Stomach smooth muscle (tissue), 2 donors: Measurements from ENCODE around the gene DENND6B.

Source experiments
- H3K27ac ChIP-seq: one replicate; pipeline ENCODE4 v1.7.0; 2013; ENCODE audit warnings: mild to moderate bottlenecking, low read length, inconsistent platforms
- H3K27me3 ChIP-seq, 2 donors: one replicate each; pipeline ENCODE4 v1.7.0; 2013; ENCODE audit warnings: low read length in 2 of 2; ENCODE audit not compliant: insufficient read depth in 2 of 2, control insufficient read depth in 1 of 2
- H3K36me3 ChIP-seq, 2 donors: one replicate each; pipeline ENCODE4 v1.7.0; 2013; ENCODE audit warnings: low read length in 2 of 2; ENCODE audit not compliant: control insufficient read depth in 2 of 2, insufficient read depth in 2 of 2
- H3K4me1 ChIP-seq: one replicate; pipeline ENCODE4 v1.7.0; 2013; ENCODE audit warnings: low read length; ENCODE audit not compliant: control insufficient read depth, insufficient read depth
- H3K4me3 ChIP-seq, 2 donors: one replicate each; pipeline ENCODE4 v1.7.0; 2013; ENCODE audit warnings: low read length in 2 of 2
- H3K9ac ChIP-seq, 2 donors: one replicate each; pipeline ENCODE4 v1.7.0; 2013; ENCODE audit warnings: low read length in 2 of 2, mild to moderate bottlenecking in 1 of 2
- H3K9me3 ChIP-seq, 2 donors: one replicate each; pipeline ENCODE4 v1.7.0; 2013; ENCODE audit warnings: low read length in 2 of 2; ENCODE audit not compliant: control insufficient read depth in 2 of 2
- donor health status: healthy.
- donor health status: Pancreatic carcinoma.

Gene DENND6B

GRCh38 chr22:50269573-50269969 lies 57.2 kb downstream of the DENND6B start:
- Histone ChIP-seq H3K4me1 (peaks cover 53% of the 10 kb centered on the region), H3K9me3 (no peaks in the 10 kb centered on the region), H3K9ac (no peak overlapping the region), H3K27me3 (peaks cover 0 to 10% of the 10 kb centered on the region in 2 donors), H3K36me3 (no peaks in the 10 kb centered on the region), H3K4me3 (peak overlapping the region in 1 of 2 donors; percentile 57), H3K27ac (peak overlapping the region; percentile 37)

GRCh38 chr22:50268655-50269113 lies 58.1 kb downstream of the DENND6B start:
- peaks cover 0 to 10% of the 10 kb centered on the region in 2 donors for H3K27me3 ChIP-seq
- H3K4me1 ChIP-seq: peaks cover 47% of the 10 kb centered on the region
- peak overlapping the region in 1 of 2 donors; percentile 57 for H3K4me3 ChIP-seq

GRCh38 chr22:50267591-50268390 lies 59.0 kb downstream of the DENND6B start:
- peak overlapping the region in 1 of 2 donors; percentile 58 for H3K4me3 ChIP-seq
- no peak overlapping the region for H3K27ac ChIP-seq
- H3K27me3 ChIP-seq: peaks cover 2 to 14% of the 10 kb centered on the region in 2 donors
- H3K9me3 ChIP-seq: no peaks in the 10 kb centered on the region
- no peaks in the 10 kb centered on the region for H3K36me3 ChIP-seq
- H3K4me1 ChIP-seq: peaks cover 46% of the 10 kb centered on the region
- H3K9ac ChIP-seq: no peak overlapping the region

More at GRCh38 chr22:50268655-50269113, 58.1 kb downstream of the DENND6B start:
- Histone ChIP-seq H3K9me3 (no peaks in the 10 kb centered on the region), H3K27ac (no peak overlapping the region), H3K9ac (no peak overlapping the region), H3K36me3 (no peaks in the 10 kb centered on the region)

GRCh38 chr22:50266994-50267393 lies 59.8 kb downstream of the DENND6B start:
- Histone ChIP-seq H3K4me3 (peak overlapping the region in 1 of 2 donors; percentile 58), H3K36me3 (no peaks in the 10 kb centered on the region), H3K9ac (no peak overlapping the region), H3K27me3 (peaks cover 2 to 19% of the 10 kb centered on the region in 2 donors), H3K27ac (no peak overlapping the region), H3K4me1 (peaks cover 49% of the 10 kb centered on the region), H3K9me3 (no peaks in the 10 kb centered on the region)

- H3K27me3 ChIP-seq: peaks cover 2 to 13% of the 10 kb centered on the region in 2 donors
- no peaks in the 10 kb centered on the region for H3K9me3 ChIP-seq
- H3K9ac ChIP-seq: no peak overlapping the region
- peaks cover 46% of the 10 kb centered on the region for H3K4me1 ChIP-seq
- no peak overlapping the region for H3K27ac ChIP-seq
- H3K4me3 ChIP-seq: no peak overlapping the region
- H3K36me3 ChIP-seq: no peaks in the 10 kb centered on the region
Measured at GRCh38 chr22:50264946-50265669, 61.7 kb downstream of the DENND6B start.

GRCh38 chr22:50264104-50264745 lies 62.6 kb downstream of the DENND6B start:
- peaks cover 2 to 13% of the 10 kb centered on the region in 2 donors for H3K27me3 ChIP-seq
- no peak overlapping the region for H3K9ac ChIP-seq
- H3K27ac ChIP-seq: no peak overlapping the region
- no peaks in the 10 kb centered on the region for H3K9me3 ChIP-seq
- no peak overlapping the region for H3K4me3 ChIP-seq
- H3K36me3 ChIP-seq: no peaks in the 10 kb centered on the region
- peaks cover 43% of the 10 kb centered on the region for H3K4me1 ChIP-seq

GRCh38 chr22:50262973-50263617 lies 63.7 kb downstream of the DENND6B start:
- no peaks in the 10 kb centered on the region for H3K9me3 ChIP-seq
- no peak overlapping the region for H3K9ac ChIP-seq
- no peaks in the 10 kb centered on the region for H3K36me3 ChIP-seq
- H3K27me3 ChIP-seq: peaks cover 2 to 13% of the 10 kb centered on the region in 2 donors
- no peak overlapping the region for H3K27ac ChIP-seq
- peaks cover 33% of the 10 kb centered on the region for H3K4me1 ChIP-seq
- H3K4me3 ChIP-seq: no peak overlapping the region

GRCh38 chr22:50262460-50262911 lies 64.3 kb downstream of the DENND6B start:
- Histone ChIP-seq H3K9ac (no peak overlapping the region), H3K27ac (no peak overlapping the region), H3K4me3 (no peak overlapping the region), H3K27me3 (peaks cover 2 to 13% of the 10 kb centered on the region in 2 donors), H3K9me3 (no peaks in the 10 kb centered on the region), H3K36me3 (no peaks in the 10 kb centered on the region), H3K4me1 (peaks cover 31% of the 10 kb centered on the region)

GRCh38 chr22:50261615-50262459 lies 65.0 kb downstream of the DENND6B start, which contains the start of gene MAPK12:
Gene MAPK12 (minus strand): TSS chr22:50261683. CDS start chr22:50261509, 174 bp downstream.
- no peaks in the 10 kb centered on the region for H3K36me3 ChIP-seq
- H3K9ac ChIP-seq: peak within 1 kb of the TSS; percentile 51 to 67
- H3K4me3 ChIP-seq: peak within 1 kb of the TSS; percentile 40 to 69
- no peaks in the 10 kb centered on the region for H3K9me3 ChIP-seq
- H3K4me1 ChIP-seq: peaks cover 25% of the 10 kb centered on the region
- peak within 1 kb of the TSS; percentile 31 for H3K27ac ChIP-seq
- peaks cover 2 to 13% of the 10 kb centered on the region in 2 donors for H3K27me3 ChIP-seq
